HUDEP-2 (cell line): ENCODE measurements around the gene SLCO4A1.

Experiments used
- DNase-seq, 76 experiments: peaks; one replicate each; lab custom pipeline; 2025; ENCODE audit not compliant: unreplicated experiment in 76 of 76; lab: John Stamatoyannopoulos, UW

The SLCO4A1 gene

GRCh38 chr20:62636446-62636845 is 5.9 kb upstream of the SLCO4A1 start:
- DNase-seq = no peak

GRCh38 chr20:62637110-62637509 is 5.2 kb upstream of the SLCO4A1 start:
- peak in 1 of 76 experiments; percentile 12 for DNase-seq

- DNase-seq = no peak
Observed at GRCh38 chr20:62637521-62638054, 4.7 kb upstream of the SLCO4A1 start.

GRCh38 chr20:62638055-62638570 is 4.2 kb upstream of the SLCO4A1 start:
- no peak for DNase-seq

- DNase-seq = no peak
Observed at GRCh38 chr20:62638679-62639406, 3.5 kb upstream of the SLCO4A1 start.

- no peak for DNase-seq
Observed at GRCh38 chr20:62639765-62640164, 2.5 kb upstream of the SLCO4A1 start.

GRCh38 chr20:62640870-62641269 is 1.4 kb upstream of the SLCO4A1 start:
- DNase-seq = no peak

- peak in 2 of 76 experiments; percentile 10 to 31 for DNase-seq
Observed at GRCh38 chr20:62641321-62642050, 817 bp upstream of the SLCO4A1 start.

- peak in 14 of 76 experiments; percentile 5 to 42 (median 22) for DNase-seq
Observed at GRCh38 chr20:62642666-62643520, 590 bp downstream of the SLCO4A1 start.

- DNase-seq = no peak
Observed at GRCh38 chr20:62643521-62644043, 1.3 kb downstream of the SLCO4A1 start.

- no peak for DNase-seq
Observed at GRCh38 chr20:62644044-62644795, 1.9 kb downstream of the SLCO4A1 start.

- DNase-seq = peak in 24 of 76 experiments; percentile 6 to 35 (median 20)
Observed at GRCh38 chr20:62644802-62645496, 2.6 kb downstream of the SLCO4A1 start.

GRCh38 chr20:62645613-62646012 is 3.3 kb downstream of the SLCO4A1 start:
- no peak for DNase-seq

GRCh38 chr20:62646851-62647520 is 4.7 kb downstream of the SLCO4A1 start:
- no peak for DNase-seq

- DNase-seq = no peak
Observed at GRCh38 chr20:62647521-62648317, 5.4 kb downstream of the SLCO4A1 start.

- DNase-seq = no peak
Observed at GRCh38 chr20:62648318-62648995, 6.2 kb downstream of the SLCO4A1 start.

GRCh38 chr20:62649140-62649539 is 6.8 kb downstream of the SLCO4A1 start:
- no peak for DNase-seq
